DMS53 treated with DMSO at 0.1 percent for 48 hours (cell line): ENCODE results near the gene METTL15.
A peak's percentile ranks its signal among the peaks of the same experiment; 100 is the strongest.
"Not testable (repeated sequence)": the region's sequence is repeated elsewhere in the genome, so short reads cannot be mapped to it uniquely, and the experiment has no call there.

Source experiments
- DNase-seq: peaks from one replicate; lab custom pipeline; 2025; ENCODE audit not compliant: unreplicated experiment; lab: John Stamatoyannopoulos, UW

Gene METTL15

GRCh38 chr11:28289444-28289843 is 181.3 kb downstream of the METTL15 start:
- no peak for DNase-seq

GRCh38 chr11:28290995-28291394 is 182.8 kb downstream of the METTL15 start:
- DNase-seq: not testable (repeated sequence)

GRCh38 chr11:28296426-28296825 is 188.2 kb downstream of the METTL15 start:
- no peak for DNase-seq

GRCh38 chr11:28298209-28298608 is 190.0 kb downstream of the METTL15 start:
- DNase-seq: no peak

- no peak for DNase-seq
Observed at GRCh38 chr11:28303477-28304191, 195.4 kb downstream of the METTL15 start.

GRCh38 chr11:28315440-28315839 is 207.3 kb downstream of the METTL15 start:
- no peak for DNase-seq

- no peak for DNase-seq
Observed at GRCh38 chr11:28318871-28319270, 210.7 kb downstream of the METTL15 start.

GRCh38 chr11:28323621-28324020 is 215.4 kb downstream of the METTL15 start:
- DNase-seq: no peak

GRCh38 chr11:28332393-28332792 is 224.2 kb downstream of the METTL15 start:
- DNase-seq: not testable (repeated sequence)

GRCh38 chr11:28337701-28338100 is 229.5 kb downstream of the METTL15 start:
- no peak for DNase-seq

- DNase-seq: no peak
Observed at GRCh38 chr11:28338371-28338770, 230.2 kb downstream of the METTL15 start.

- DNase-seq: no peak
Observed at GRCh38 chr11:28339488-28339887, 231.3 kb downstream of the METTL15 start.

- DNase-seq: no peak
Observed at GRCh38 chr11:28342716-28343115, 234.5 kb downstream of the METTL15 start.

GRCh38 chr11:28343304-28344233 is 235.4 kb downstream of the METTL15 start:
- peak; percentile 3 for DNase-seq

GRCh38 chr11:28346209-28346608 is 238.0 kb downstream of the METTL15 start:
- no peak for DNase-seq

- DNase-seq: no peak
Observed at GRCh38 chr11:28346721-28347120, 238.5 kb downstream of the METTL15 start.

- DNase-seq: no peak
Observed at GRCh38 chr11:28347371-28347770, 239.2 kb downstream of the METTL15 start.

- DNase-seq: no peak
Observed at GRCh38 chr11:28350216-28350615, 242.0 kb downstream of the METTL15 start.

GRCh38 chr11:28353991-28354390 is 245.8 kb downstream of the METTL15 start:
- DNase-seq: no peak

- no peak for DNase-seq
Observed at GRCh38 chr11:28366549-28367346, 258.6 kb downstream of the METTL15 start.

- DNase-seq: not testable (repeated sequence)
Observed at GRCh38 chr11:28378095-28378494, 269.9 kb downstream of the METTL15 start.
